ENCODE results near the gene ZFAND3.

Gene ZFAND3

GRCh38 chr6:38185752-38186151, 366.2 kb downstream of the ZFAND3 start:
- no peak for DNase-seq (ENCODE audit: extremely low read depth, low read depth)
- H3K4me3 ChIP-seq (replicated peaks; ENCODE audit: low read depth, low read length) = no peak overlapping the region
- no peak for TF ChIP-seq CTCF (IDR thresholded peaks at IDR 0.05; ENCODE audit: low read depth, low read length, missing control alignments)

DNA sequence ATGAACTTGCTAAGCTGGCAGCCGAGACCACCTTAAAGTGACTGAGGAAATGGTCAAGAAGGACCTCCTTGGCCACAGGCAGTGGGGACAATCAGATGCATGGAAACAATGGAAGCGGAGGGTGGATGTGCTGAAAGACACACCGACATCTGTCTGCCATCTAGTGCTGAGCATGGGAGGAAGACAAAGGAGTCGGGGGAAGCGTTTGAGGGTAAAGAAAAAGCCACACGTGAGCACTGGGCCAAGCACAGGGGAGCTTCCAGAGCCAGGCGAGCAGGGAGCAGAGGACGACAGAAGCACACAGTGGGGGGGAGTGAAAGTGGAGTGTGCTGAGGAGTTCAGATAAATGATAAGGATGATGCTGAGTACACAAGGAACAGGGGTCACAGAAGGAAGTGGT, 367.8 kb downstream of the ZFAND3 start:
- H3K4me3 ChIP-seq (replicated peaks; ENCODE audit: low read depth, low read length) = no peak overlapping the region
- DNase-seq (ENCODE audit: extremely low read depth, low read depth) = no peak
- no peak for TF ChIP-seq CTCF (IDR thresholded peaks at IDR 0.05; ENCODE audit: low read depth, low read length, missing control alignments)

DNA sequence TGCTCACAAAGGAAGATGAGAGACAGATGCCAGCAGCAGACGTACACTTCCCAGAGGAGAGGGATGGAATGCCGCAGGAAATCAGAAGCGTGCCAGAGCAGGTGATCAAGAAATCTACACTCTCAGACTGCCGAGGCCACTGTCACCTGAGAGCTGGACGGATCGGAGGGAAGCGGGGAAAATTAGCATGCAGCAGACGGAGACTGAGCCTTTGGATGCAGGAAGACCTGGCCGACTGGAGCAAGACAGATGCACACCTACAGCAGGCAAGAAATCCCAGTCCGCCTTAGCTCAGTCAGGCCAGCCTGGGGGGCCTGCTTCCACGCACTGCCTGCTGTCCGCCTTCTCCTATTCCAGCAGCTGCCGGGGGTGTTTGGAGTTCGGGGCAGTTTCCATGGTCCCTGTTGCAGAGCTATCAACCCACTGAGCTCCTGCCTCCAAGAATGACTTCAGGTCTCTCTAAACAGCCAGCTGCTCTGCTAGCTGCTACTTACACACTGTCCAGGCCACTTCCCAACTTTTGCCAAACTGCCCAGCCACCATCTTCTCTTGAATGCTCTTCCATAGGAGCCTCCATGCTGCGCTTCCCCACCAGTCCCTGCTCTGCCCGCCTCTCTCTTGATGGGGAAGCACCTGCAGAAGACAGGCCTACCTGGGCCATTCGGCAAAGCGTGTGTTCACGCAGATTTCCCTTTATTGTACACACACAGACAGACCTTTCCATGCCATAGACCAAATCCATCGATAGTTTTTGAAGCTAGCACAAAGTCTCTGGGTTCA, 368.5 kb downstream of the ZFAND3 start:
- no peak for TF ChIP-seq CTCF (IDR thresholded peaks at IDR 0.05; ENCODE audit: low read depth, low read length, missing control alignments)
- DNase-seq (ENCODE audit: extremely low read depth, low read depth) = no peak
- no peak overlapping the region for H3K4me3 ChIP-seq (replicated peaks; ENCODE audit: low read depth, low read length)

GRCh38 chr6:38188677-38189335, 369.3 kb downstream of the ZFAND3 start:
- DNase-seq (ENCODE audit: extremely low read depth, low read depth) = no peak

GRCh38 chr6:38191418-38191817, 371.9 kb downstream of the ZFAND3 start:
- H3K4me3 ChIP-seq (replicated peaks; ENCODE audit: low read depth, low read length) = no peak overlapping the region
- DNase-seq (ENCODE audit: extremely low read depth, low read depth) = no peak
- no peak for TF ChIP-seq CTCF (IDR thresholded peaks at IDR 0.05; ENCODE audit: low read depth, low read length, missing control alignments)

More at GRCh38 chr6:38188677-38189335, 369.3 kb downstream of the ZFAND3 start:
- H3K4me3 ChIP-seq (replicated peaks; ENCODE audit: low read depth, low read length) = no peak overlapping the region
- no peak for TF ChIP-seq CTCF (IDR thresholded peaks at IDR 0.05; ENCODE audit: low read depth, low read length, missing control alignments)

DNA sequence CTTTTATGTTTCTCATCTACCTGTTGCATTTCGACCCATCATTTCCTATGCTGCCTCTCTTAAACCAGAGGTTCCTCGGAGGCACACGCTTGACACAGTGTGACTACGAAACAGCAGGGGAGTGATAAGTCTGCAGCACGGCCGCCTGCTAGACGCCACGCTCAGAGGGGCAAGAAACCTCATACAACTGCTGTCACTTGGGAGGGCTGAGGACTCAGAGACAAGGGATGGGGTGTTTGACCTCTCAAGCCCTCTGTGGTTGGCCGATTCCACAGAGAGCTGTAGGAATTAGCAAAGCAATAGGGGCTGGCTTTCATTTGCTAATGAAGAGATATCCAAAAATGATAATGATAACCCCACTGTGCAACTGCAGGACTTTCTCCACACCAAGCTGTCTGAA, 372.5 kb downstream of the ZFAND3 start:
- no peak for DNase-seq (ENCODE audit: extremely low read depth, low read depth)
- no peak overlapping the region for H3K4me3 ChIP-seq (replicated peaks; ENCODE audit: low read depth, low read length)
- no peak for TF ChIP-seq CTCF (IDR thresholded peaks at IDR 0.05; ENCODE audit: low read depth, low read length, missing control alignments)

All from HFF-Myc (cell line).